ENCODE data around the gene SLC26A5.

- TF ChIP-seq POLR2A (IDR thresholded peaks at IDR 0.05): no peak
- TF ChIP-seq, protein P1, sequence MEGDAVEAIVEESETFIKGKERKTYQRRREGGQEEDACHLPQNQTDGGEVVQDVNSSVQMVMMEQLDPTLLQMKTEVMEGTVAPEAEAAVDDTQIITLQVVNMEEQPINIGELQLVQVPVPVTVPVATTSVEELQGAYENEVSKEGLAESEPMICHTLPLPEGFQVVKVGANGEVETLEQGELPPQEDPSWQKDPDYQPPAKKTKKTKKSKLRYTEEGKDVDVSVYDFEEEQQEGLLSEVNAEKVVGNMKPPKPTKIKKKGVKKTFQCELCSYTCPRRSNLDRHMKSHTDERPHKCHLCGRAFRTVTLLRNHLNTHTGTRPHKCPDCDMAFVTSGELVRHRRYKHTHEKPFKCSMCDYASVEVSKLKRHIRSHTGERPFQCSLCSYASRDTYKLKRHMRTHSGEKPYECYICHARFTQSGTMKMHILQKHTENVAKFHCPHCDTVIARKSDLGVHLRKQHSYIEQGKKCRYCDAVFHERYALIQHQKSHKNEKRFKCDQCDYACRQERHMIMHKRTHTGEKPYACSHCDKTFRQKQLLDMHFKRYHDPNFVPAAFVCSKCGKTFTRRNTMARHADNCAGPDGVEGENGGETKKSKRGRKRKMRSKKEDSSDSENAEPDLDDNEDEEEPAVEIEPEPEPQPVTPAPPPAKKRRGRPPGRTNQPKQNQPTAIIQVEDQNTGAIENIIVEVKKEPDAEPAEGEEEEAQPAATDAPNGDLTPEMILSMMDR (IDR thresholded peaks at IDR 0.05): no peak
Observed at GRCh38 chr7:103446049-103446520, at the start of gene SLC26A5.
